Measurements from ENCODE around the gene TMEM97.

TMEM97 gene

GRCh38 chr17:28365487-28365886 lies 46.5 kb downstream of the TMEM97 start:
- H3K4me3 ChIP-seq (ENCODE audit: low read depth, low read length): no peak overlapping the region
- TF ChIP-seq ZNF366 (tag by site-specific recombination; conservative IDR thresholded peaks at IDR 0.05) (no peak), ZSCAN30 (tag by site-specific recombination; IDR thresholded peaks at IDR 0.05) (no peak), HOXA7 (CRISPR knock-in tag; IDR thresholded peaks at IDR 0.05; ENCODE audit: borderline replicate concordance) (no peak), ZNF214 (tag by site-specific recombination; IDR thresholded peaks at IDR 0.05; ENCODE audit: borderline replicate concordance) (no peak), ZNF155 (tag by site-specific recombination; IDR thresholded peaks at IDR 0.05) (no peak), ZNF777 (tag by site-specific recombination; IDR thresholded peaks at IDR 0.05; ENCODE audit: borderline replicate concordance) (no peak), ZNF518A (tag by site-specific recombination; conservative IDR thresholded peaks at IDR 0.05; ENCODE audit: low read depth) (no peak), KLF1 (tag by site-specific recombination; IDR thresholded peaks at IDR 0.05) (no peak), KLF8 (tag by site-specific recombination; IDR thresholded peaks at IDR 0.05) (no peak), ZNF398 (tag by site-specific recombination; IDR thresholded peaks at IDR 0.05) (no peak), ZNF747 (tag by site-specific recombination; IDR thresholded peaks at IDR 0.05) (no peak)
- CTCF ChIA-PET: interaction anchor here (0.6 kb wide), 1 partner anchor 534 kb away, joined by 4 read pairs; no protein-coding TSS in a partner anchor
- H3K36me3 ChIP-seq (ENCODE audit: control insufficient read depth in 2 of 2, insufficient read depth in 1 of 2, low read length in 2 of 2): peaks cover 16 to 48% of the 10 kb centered on the region in 2 experiments
- H3K9me3 ChIP-seq (ENCODE audit: control insufficient read depth, insufficient read depth, low read depth, low read length): no peaks in the 10 kb centered on the region
- POLR2A ChIA-PET: no interaction called here
- H3K4me1 ChIP-seq (ENCODE audit: control insufficient read depth, insufficient read depth, low read length): no peaks in the 10 kb centered on the region
- H3K27ac ChIP-seq (ENCODE audit: extremely low read depth, low read depth, low read length): no peak overlapping the region

- Histone ChIP-seq H3K9me3 (ENCODE audit: control insufficient read depth, insufficient read depth, low read depth, low read length) (no peaks in the 10 kb centered on the region), H3K27ac (ENCODE audit: extremely low read depth, low read depth, low read length) (no peak overlapping the region), H3K36me3 (ENCODE audit: control insufficient read depth in 2 of 2, insufficient read depth in 1 of 2, low read length in 2 of 2) (peaks cover 11 to 37% of the 10 kb centered on the region in 2 experiments), H3K4me1 (ENCODE audit: control insufficient read depth, insufficient read depth, low read length) (peaks cover 4% of the 10 kb centered on the region), H3K4me3 (ENCODE audit: low read depth, low read length) (no peak overlapping the region)
- ChIA-PET CTCF (interaction anchor here (0.7 to 1.3 kb wide), 3 partner anchors 8 to 177 kb away, joined by 3 to 10 read pairs (median 7); partner anchors contain the start of gene POLDIP2), POLR2A (interaction anchor here (1.0 to 7.1 kb wide), 2 partner anchors 8 to 31 kb away, joined by 3 to 66 read pairs; partner anchors contain the start of genes IFT20, POLDIP2 and TNFAIP1)
- TF ChIP-seq CTCF (tag by site-specific recombination; IDR thresholded peaks at IDR 0.05) (no peak), ZNF214 (tag by site-specific recombination; IDR thresholded peaks at IDR 0.05; ENCODE audit: borderline replicate concordance) (no peak), BCL11A (tag by site-specific recombination; IDR thresholded peaks at IDR 0.05; ENCODE audit: low read depth) (no peak), ZNF785 (tag by site-specific recombination; IDR thresholded peaks at IDR 0.05) (no peak), KLF10 (tag by site-specific recombination; IDR thresholded peaks at IDR 0.05) (no peak), ZNF555 (tag by site-specific recombination; conservative IDR thresholded peaks at IDR 0.05) (no peak), SALL2 (tag by site-specific recombination; IDR thresholded peaks at IDR 0.05; ENCODE audit: borderline replicate concordance) (no peak), ZSCAN30 (tag by site-specific recombination; IDR thresholded peaks at IDR 0.05) (no peak), KLF8 (tag by site-specific recombination; IDR thresholded peaks at IDR 0.05) (no peak), ZNF548 (tag by site-specific recombination; IDR thresholded peaks at IDR 0.05) (no peak), ZNF639 (tag by site-specific recombination; IDR thresholded peaks at IDR 0.05) (no peak), ZEB2 (tag by site-specific recombination; IDR thresholded peaks at IDR 0.05) (no peak), SP3 (tag by site-specific recombination; IDR thresholded peaks at IDR 0.05) (no peak), ZNF37A (tag by site-specific recombination; IDR thresholded peaks at IDR 0.05) (no peak), WT1 (tag by site-specific recombination; IDR thresholded peaks at IDR 0.05) (no peak), ZFP41 (tag by site-specific recombination; IDR thresholded peaks at IDR 0.05; ENCODE audit: borderline replicate concordance) (no peak), ZIC2 (tag by site-specific recombination; IDR thresholded peaks at IDR 0.05) (no peak), ZNF701 (tag by site-specific recombination; IDR thresholded peaks at IDR 0.05) (no peak)
Measured at GRCh38 chr17:28366605-28367004, 47.6 kb downstream of the TMEM97 start.
